ENCODE data around the gene TBC1D5.

TBC1D5 gene

GRCh38 chr3:17469520-17469919 is 272.9 kb downstream of the TBC1D5 start:
- Histone ChIP-seq H3K9me3 (ENCODE audit: control insufficient read depth in 1 of 2, low read length in 2 of 2) (no peaks in the 10 kb centered on the region), H3K36me3 (ENCODE audit: control insufficient read depth in 1 of 2, insufficient read depth in 2 of 2, low read length in 2 of 2) (no peaks in the 10 kb centered on the region), H3K27me3 (ENCODE audit: low read depth, low read length) (no peaks in the 10 kb centered on the region), H3K27ac (ENCODE audit: low read length) (no peak overlapping the region), H3K4me3 (ENCODE audit: low read depth in 1 of 2, low read length in 2 of 2) (no peak overlapping the region), H3K4me1 (ENCODE audit: control insufficient read depth in 1 of 2, insufficient read depth in 2 of 2, low read length in 2 of 2) (no peaks in the 10 kb centered on the region)

GRCh38 chr3:17466028-17466427 is 276.4 kb downstream of the TBC1D5 start:
- Histone ChIP-seq H3K36me3 (ENCODE audit: control insufficient read depth in 1 of 2, insufficient read depth in 2 of 2, low read length in 2 of 2) (no peaks in the 10 kb centered on the region), H3K9me3 (ENCODE audit: control insufficient read depth in 1 of 2, low read length in 2 of 2) (no peaks in the 10 kb centered on the region), H3K4me1 (ENCODE audit: control insufficient read depth in 1 of 2, insufficient read depth in 2 of 2, low read length in 2 of 2) (no peaks in the 10 kb centered on the region), H3K27ac (ENCODE audit: low read length) (no peak overlapping the region), H3K27me3 (ENCODE audit: low read depth, low read length) (no peaks in the 10 kb centered on the region), H3K4me3 (ENCODE audit: low read depth in 1 of 2, low read length in 2 of 2) (no peak overlapping the region)

DNA sequence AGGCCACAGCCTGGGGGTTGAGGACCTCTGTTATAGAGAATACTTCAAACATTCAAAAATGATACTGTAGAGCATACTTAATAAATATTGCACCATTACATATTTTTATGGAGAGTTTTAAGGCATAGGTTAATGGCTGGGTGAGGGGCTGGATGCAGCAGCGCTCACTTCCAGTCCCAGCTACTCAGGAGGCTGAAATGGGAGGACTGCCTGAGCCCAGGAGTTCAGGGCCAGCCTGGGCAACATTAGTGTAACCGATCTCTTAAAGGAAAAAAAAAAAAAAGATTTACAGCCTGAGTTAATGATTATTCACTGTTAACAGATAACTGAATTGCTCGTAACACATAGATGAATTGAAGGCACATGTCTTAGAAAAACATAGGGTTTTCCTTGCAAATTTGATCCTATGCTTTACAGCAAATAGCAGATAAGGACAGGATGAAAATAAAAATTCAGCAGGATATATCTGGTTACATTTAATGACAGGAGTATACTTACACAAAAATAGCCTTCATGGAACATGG is 282.9 kb downstream of the TBC1D5 start:
- Histone ChIP-seq H3K9me3 (ENCODE audit: control insufficient read depth in 1 of 2, low read length in 2 of 2) (peaks cover 0 to 4% of the 10 kb centered on the region in 2 donors), H3K36me3 (ENCODE audit: control insufficient read depth in 1 of 2, insufficient read depth in 2 of 2, low read length in 2 of 2) (no peaks in the 10 kb centered on the region)

GRCh38 chr3:17456650-17457049 is 285.8 kb downstream of the TBC1D5 start:
- Histone ChIP-seq H3K27ac (ENCODE audit: low read length) (no peak overlapping the region), H3K4me3 (ENCODE audit: low read depth in 1 of 2, low read length in 2 of 2) (no peak overlapping the region), H3K36me3 (ENCODE audit: control insufficient read depth in 1 of 2, insufficient read depth in 2 of 2, low read length in 2 of 2) (no peaks in the 10 kb centered on the region), H3K4me1 (ENCODE audit: control insufficient read depth in 1 of 2, insufficient read depth in 2 of 2, low read length in 2 of 2) (no peaks in the 10 kb centered on the region), H3K27me3 (ENCODE audit: low read depth, low read length) (no peaks in the 10 kb centered on the region), H3K9me3 (ENCODE audit: control insufficient read depth in 1 of 2, low read length in 2 of 2) (peaks cover 0 to 4% of the 10 kb centered on the region in 2 donors)

More for the DNA sequence above, 282.9 kb downstream of the TBC1D5 start:
- Histone ChIP-seq H3K4me1 (ENCODE audit: control insufficient read depth in 1 of 2, insufficient read depth in 2 of 2, low read length in 2 of 2) (no peaks in the 10 kb centered on the region), H3K4me3 (ENCODE audit: low read depth in 1 of 2, low read length in 2 of 2) (no peak overlapping the region), H3K27me3 (ENCODE audit: low read depth, low read length) (no peaks in the 10 kb centered on the region), H3K27ac (ENCODE audit: low read length) (no peak overlapping the region)

- no peaks in the 10 kb centered on the region for H3K4me1 ChIP-seq (ENCODE audit: control insufficient read depth in 1 of 2, insufficient read depth in 2 of 2, low read length in 2 of 2)
- no peak overlapping the region for H3K27ac ChIP-seq (ENCODE audit: low read length)
- no peaks in the 10 kb centered on the region for H3K36me3 ChIP-seq (ENCODE audit: control insufficient read depth in 1 of 2, insufficient read depth in 2 of 2, low read length in 2 of 2)
- peaks cover 0 to 4% of the 10 kb centered on the region in 2 donors for H3K9me3 ChIP-seq (ENCODE audit: control insufficient read depth in 1 of 2, low read length in 2 of 2)
- no peak overlapping the region for H3K4me3 ChIP-seq (ENCODE audit: low read depth in 1 of 2, low read length in 2 of 2)
- H3K27me3 ChIP-seq (ENCODE audit: low read depth, low read length) = no peaks in the 10 kb centered on the region
These were observed 286.4 kb downstream of the TBC1D5 start for GRCh38 chr3:17456046-17456445.

DNA sequence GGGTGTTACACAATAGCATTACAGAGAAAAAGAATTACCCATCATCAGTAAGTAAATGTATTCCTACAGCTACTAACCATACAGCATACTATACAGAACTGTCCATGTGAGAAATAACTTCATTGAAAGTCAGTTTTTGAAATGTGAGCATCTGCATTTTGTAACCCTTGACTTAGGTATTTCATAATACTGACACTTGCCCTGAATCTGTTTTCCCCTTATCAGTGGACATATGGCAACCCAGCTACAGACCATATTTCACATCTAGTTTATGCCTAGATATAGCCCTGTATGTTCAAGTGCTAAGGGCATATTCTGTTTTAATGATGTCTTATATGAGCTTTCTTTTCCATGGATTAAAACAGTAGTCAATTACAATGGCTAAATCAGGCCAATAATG is 297.6 kb downstream of the TBC1D5 start:
- Histone ChIP-seq H3K4me3 (ENCODE audit: low read depth in 1 of 2, low read length in 2 of 2) (no peak overlapping the region), H3K9me3 (ENCODE audit: control insufficient read depth in 1 of 2, low read length in 2 of 2) (no peaks in the 10 kb centered on the region), H3K4me1 (ENCODE audit: control insufficient read depth in 1 of 2, insufficient read depth in 2 of 2, low read length in 2 of 2) (no peaks in the 10 kb centered on the region), H3K27me3 (ENCODE audit: low read depth, low read length) (no peaks in the 10 kb centered on the region), H3K27ac (ENCODE audit: low read length) (no peak overlapping the region), H3K36me3 (ENCODE audit: control insufficient read depth in 1 of 2, insufficient read depth in 2 of 2, low read length in 2 of 2) (no peaks in the 10 kb centered on the region)

DNA sequence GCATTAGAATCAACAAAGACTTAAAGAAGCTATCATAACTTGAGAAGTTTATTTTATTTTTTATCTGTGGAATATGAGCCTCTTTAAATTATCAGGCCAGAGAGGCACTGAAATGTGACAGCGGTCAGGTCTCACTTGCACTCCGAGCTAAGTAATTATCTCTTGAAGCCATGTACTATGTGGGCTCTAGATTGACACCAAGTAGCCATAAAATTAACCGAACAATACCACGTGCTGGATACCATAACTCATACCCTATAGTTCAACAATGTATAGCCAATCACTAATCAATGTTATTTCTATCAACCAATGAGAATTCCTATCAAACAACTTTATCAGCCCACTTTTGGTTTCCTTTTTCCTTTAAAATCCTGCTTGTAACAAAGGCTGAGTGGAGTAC is 299.3 kb downstream of the TBC1D5 start:
- no peak overlapping the region for H3K4me3 ChIP-seq (ENCODE audit: low read depth in 1 of 2, low read length in 2 of 2)
- H3K27me3 ChIP-seq (ENCODE audit: low read depth, low read length) = no peaks in the 10 kb centered on the region
- no peaks in the 10 kb centered on the region for H3K9me3 ChIP-seq (ENCODE audit: control insufficient read depth in 1 of 2, low read length in 2 of 2)
- H3K27ac ChIP-seq (ENCODE audit: low read length) = no peak overlapping the region
- no peaks in the 10 kb centered on the region for H3K4me1 ChIP-seq (ENCODE audit: control insufficient read depth in 1 of 2, insufficient read depth in 2 of 2, low read length in 2 of 2)
- no peaks in the 10 kb centered on the region for H3K36me3 ChIP-seq (ENCODE audit: control insufficient read depth in 1 of 2, insufficient read depth in 2 of 2, low read length in 2 of 2)

DNA sequence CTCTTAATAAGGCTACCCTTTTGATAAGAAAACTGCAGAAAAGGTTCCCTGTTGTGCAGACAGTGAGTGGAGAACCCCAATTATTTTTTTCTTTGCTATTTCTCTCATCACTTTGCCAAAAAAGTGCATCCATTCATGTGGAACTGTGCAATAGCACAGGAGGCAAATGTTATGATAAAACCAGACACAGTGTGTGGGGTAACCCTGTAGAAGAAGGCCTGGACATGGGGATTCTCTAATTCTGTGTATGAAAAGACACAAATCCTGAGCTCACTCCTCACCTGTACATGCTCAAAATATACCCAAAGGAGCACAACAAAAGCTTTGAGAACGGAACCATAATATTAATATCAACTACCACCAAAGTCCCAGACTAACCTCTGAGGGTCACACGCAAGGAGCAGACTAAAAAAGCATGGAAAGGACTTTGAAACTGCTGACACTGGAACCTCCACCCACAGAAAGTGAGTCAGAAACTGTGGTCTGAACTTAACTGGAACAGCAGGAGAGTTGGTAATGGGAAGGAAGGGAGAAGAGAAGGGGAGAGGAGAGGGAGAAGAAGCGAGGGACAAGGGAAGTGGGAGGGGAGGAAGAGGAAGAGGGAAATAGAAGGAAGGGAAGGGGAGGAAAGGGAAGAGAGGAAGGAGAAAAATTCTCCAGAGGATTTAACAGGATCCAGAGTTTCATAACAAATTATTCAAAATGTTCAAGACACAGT is 299.9 kb downstream of the TBC1D5 start:
- Histone ChIP-seq H3K36me3 (ENCODE audit: control insufficient read depth in 1 of 2, insufficient read depth in 2 of 2, low read length in 2 of 2) (no peaks in the 10 kb centered on the region), H3K27ac (ENCODE audit: low read length) (no peak overlapping the region), H3K9me3 (ENCODE audit: control insufficient read depth in 1 of 2, low read length in 2 of 2) (no peaks in the 10 kb centered on the region), H3K4me3 (ENCODE audit: low read depth in 1 of 2, low read length in 2 of 2) (no peak overlapping the region), H3K4me1 (ENCODE audit: control insufficient read depth in 1 of 2, insufficient read depth in 2 of 2, low read length in 2 of 2) (no peaks in the 10 kb centered on the region), H3K27me3 (ENCODE audit: low read depth, low read length) (no peaks in the 10 kb centered on the region)

DNA sequence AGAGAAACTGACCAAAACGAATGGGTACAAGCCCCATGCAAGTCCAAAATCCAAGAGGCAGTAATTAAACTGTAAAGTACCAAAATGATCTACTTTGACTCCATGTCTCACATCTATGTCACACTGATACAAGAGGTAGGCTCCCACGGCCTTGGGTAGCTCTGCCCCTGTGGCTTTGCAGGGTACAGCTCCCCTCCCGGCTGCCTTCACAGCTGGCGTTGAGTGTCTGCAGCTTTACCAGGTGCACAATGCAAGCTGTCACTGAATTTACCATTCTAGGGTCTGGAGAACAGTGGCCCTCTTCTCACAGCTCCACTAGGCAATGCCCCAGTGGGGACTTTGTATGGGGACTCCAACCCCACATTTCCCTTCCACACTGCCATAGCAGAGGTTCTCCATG is 308.6 kb downstream of the TBC1D5 start:
- no peaks in the 10 kb centered on the region for H3K4me1 ChIP-seq (ENCODE audit: control insufficient read depth in 1 of 2, insufficient read depth in 2 of 2, low read length in 2 of 2)
- no peaks in the 10 kb centered on the region for H3K36me3 ChIP-seq (ENCODE audit: control insufficient read depth in 1 of 2, insufficient read depth in 2 of 2, low read length in 2 of 2)
- no peaks in the 10 kb centered on the region for H3K27me3 ChIP-seq (ENCODE audit: low read depth, low read length)
- H3K27ac ChIP-seq (ENCODE audit: low read length) = no peak overlapping the region
- H3K9me3 ChIP-seq (ENCODE audit: control insufficient read depth in 1 of 2, low read length in 2 of 2) = no peaks in the 10 kb centered on the region
- H3K4me3 ChIP-seq (ENCODE audit: low read depth in 1 of 2, low read length in 2 of 2) = no peak overlapping the region

DNA sequence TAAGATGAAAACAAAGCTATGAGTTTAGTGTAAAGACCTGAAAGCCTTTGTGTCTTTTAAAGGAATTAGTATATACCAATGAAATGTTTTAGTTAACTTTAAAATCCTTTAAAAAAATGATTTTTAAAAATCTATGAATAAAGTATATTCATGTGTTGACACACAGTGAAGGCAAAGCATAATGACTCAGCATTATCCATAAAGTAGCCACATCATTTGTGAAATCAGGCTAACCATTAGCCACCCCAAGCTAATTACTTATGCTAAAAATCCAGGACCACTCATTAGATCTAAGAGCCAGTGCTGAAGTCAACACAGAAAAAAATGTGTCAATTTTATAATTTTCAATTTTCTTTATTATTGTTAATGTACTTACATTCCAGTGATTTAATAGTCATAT is 310.2 kb downstream of the TBC1D5 start:
- no peak overlapping the region for H3K27ac ChIP-seq (ENCODE audit: low read length)
- H3K9me3 ChIP-seq (ENCODE audit: control insufficient read depth in 1 of 2, low read length in 2 of 2) = no peaks in the 10 kb centered on the region
- H3K4me1 ChIP-seq (ENCODE audit: control insufficient read depth in 1 of 2, insufficient read depth in 2 of 2, low read length in 2 of 2) = no peaks in the 10 kb centered on the region
- no peaks in the 10 kb centered on the region for H3K27me3 ChIP-seq (ENCODE audit: low read depth, low read length)
- H3K36me3 ChIP-seq (ENCODE audit: control insufficient read depth in 1 of 2, insufficient read depth in 2 of 2, low read length in 2 of 2) = no peaks in the 10 kb centered on the region
- H3K4me3 ChIP-seq (ENCODE audit: low read depth in 1 of 2, low read length in 2 of 2) = no peak overlapping the region

GRCh38 chr3:17431484-17432045 is 310.9 kb downstream of the TBC1D5 start:
- Histone ChIP-seq H3K9me3 (ENCODE audit: control insufficient read depth in 1 of 2, low read length in 2 of 2) (no peaks in the 10 kb centered on the region), H3K4me1 (ENCODE audit: control insufficient read depth in 1 of 2, insufficient read depth in 2 of 2, low read length in 2 of 2) (no peaks in the 10 kb centered on the region), H3K4me3 (ENCODE audit: low read depth in 1 of 2, low read length in 2 of 2) (no peak overlapping the region), H3K27me3 (ENCODE audit: low read depth, low read length) (no peaks in the 10 kb centered on the region), H3K36me3 (ENCODE audit: control insufficient read depth in 1 of 2, insufficient read depth in 2 of 2, low read length in 2 of 2) (no peaks in the 10 kb centered on the region), H3K27ac (ENCODE audit: low read length) (no peak overlapping the region)

GRCh38 chr3:17431004-17431403 is 311.4 kb downstream of the TBC1D5 start:
- H3K27me3 ChIP-seq (ENCODE audit: low read depth, low read length) = no peaks in the 10 kb centered on the region
- H3K27ac ChIP-seq (ENCODE audit: low read length) = no peak overlapping the region
- no peaks in the 10 kb centered on the region for H3K9me3 ChIP-seq (ENCODE audit: control insufficient read depth in 1 of 2, low read length in 2 of 2)
- no peaks in the 10 kb centered on the region for H3K4me1 ChIP-seq (ENCODE audit: control insufficient read depth in 1 of 2, insufficient read depth in 2 of 2, low read length in 2 of 2)
- no peak overlapping the region for H3K4me3 ChIP-seq (ENCODE audit: low read depth in 1 of 2, low read length in 2 of 2)
- H3K36me3 ChIP-seq (ENCODE audit: control insufficient read depth in 1 of 2, insufficient read depth in 2 of 2, low read length in 2 of 2) = no peaks in the 10 kb centered on the region
